Small intestine (tissue), 7 donors: ENCODE data around the gene RPSA. TPM values are rescaled to one million over a fixed set of nuclear protein-coding genes. Genes with fewer than 3 reads are reported as not detected.
"Not testable (repeated sequence)": the region's sequence is repeated elsewhere in the genome, so short reads cannot be mapped to it uniquely, and the experiment has no call there.

Experiments used
- DNase-seq, 2 donors: peaks; one replicate each; pipeline versions ENCODE4 v3.0.0 to v3.0.0-alpha.2; 2013
- FAIRE-seq: peaks from 2 replicates; lab custom pipeline; 2012; peaks lifted over from hg19 to GRCh38; lab: Jason Lieb, UNC
- H3K27ac ChIP-seq, 3 donors: one replicate each; pipeline ENCODE4 v1.5.1; 2013; ENCODE audit warnings: low read length in 2 of 3, mild to moderate bottlenecking in 2 of 3, control low read depth in 1 of 3, inconsistent platforms in 1 of 3, low read depth in 1 of 3, moderate library complexity in 1 of 3
- H3K27me3 ChIP-seq, 3 donors: one replicate each; pipeline ENCODE4 v1.6.1; 2013; ENCODE audit warnings: low read length in 3 of 3, inconsistent platforms in 1 of 3; ENCODE audit not compliant: control insufficient read depth in 3 of 3, insufficient read depth in 3 of 3
- H3K36me3 ChIP-seq, 3 donors: one replicate each; pipeline ENCODE4 v1.6.1; 2013; ENCODE audit warnings: low read length in 3 of 3, inconsistent platforms in 1 of 3, low read depth in 1 of 3, mild to moderate bottlenecking in 1 of 3, moderate library complexity in 1 of 3; ENCODE audit not compliant: control insufficient read depth in 3 of 3, insufficient read depth in 2 of 3
- H3K4me1 ChIP-seq, 3 donors: one replicate each; pipeline ENCODE4 v1.6.1; 2013; ENCODE audit warnings: low read length in 2 of 3, inconsistent platforms in 1 of 3, low read depth in 1 of 3, mild to moderate bottlenecking in 1 of 3, moderate library complexity in 1 of 3; ENCODE audit not compliant: control insufficient read depth in 3 of 3, insufficient read depth in 2 of 3
- H3K4me3 ChIP-seq, 3 donors: one replicate each; pipeline ENCODE4 v1.5.1; 2013; ENCODE audit warnings: low read length in 3 of 3, control low read depth in 1 of 3, inconsistent platforms in 1 of 3, low read depth in 1 of 3, mild to moderate bottlenecking in 1 of 3, moderate library complexity in 1 of 3
- H3K9me3 ChIP-seq, 2 donors: one replicate each; pipeline ENCODE4 v1.6.1; 2013; ENCODE audit warnings: low read depth in 1 of 2, low read length in 1 of 2; ENCODE audit not compliant: control insufficient read depth in 2 of 2, insufficient read depth in 1 of 2
- WGBS, 3 donors: extraction: QIAGEN DNeasy Blood & Tissue Kit; methylation state at CpG; one replicate each; pipeline ENCODE4 v1.1.7; 2013; 5-methylcytosine and 5-hydroxymethylcytosine counted together
- polyA plus RNA-seq, 4 donors: library from polyadenylated mRNA; stranded (reverse) in 3 of 4; unstranded in 1 of 4; fragments of 200-250 nt in 3 of 4; fragments of 120-200 nt in 1 of 4; gene quantifications; one replicate each; pipeline versions ENCODE4 v1.2.1 to v1.2.3, GENCODE V29; 2013
- donor health status: healthy with polysubstance abuse.
- donor health status: control.
- donor health status: control.
- donor health status: Bipolar disorder and iron deficiency.
- donor health status: healthy.

RPSA gene
- polyA plus RNA-seq, 4 donors, result 893 to 2,034 (median 1,393) TPM

GRCh38 chr3:39408493-39409372 lies 2.2 kb downstream of the RPSA start:
- H3K4me3 ChIP-seq, result peak overlapping the region in 1 of 3 donors; percentile 59
- no peaks in the 10 kb centered on the region for H3K9me3 ChIP-seq
- 76 to 81% (median 76%) methylated on average over 21 of the region's 21 CpGs for WGBS, 3 donors
- no peak overlapping the region for H3K27ac ChIP-seq
- no peaks in the 10 kb centered on the region for H3K27me3 ChIP-seq
- peaks cover 0 to 16% (median 4%) of the 10 kb centered on the region in 3 donors for H3K4me1 ChIP-seq
- FAIRE-seq (no peak), DNase-seq (no peak)
- peaks cover 8 to 44% (median 19%) of the 10 kb centered on the region in 3 donors for H3K36me3 ChIP-seq

DNA sequence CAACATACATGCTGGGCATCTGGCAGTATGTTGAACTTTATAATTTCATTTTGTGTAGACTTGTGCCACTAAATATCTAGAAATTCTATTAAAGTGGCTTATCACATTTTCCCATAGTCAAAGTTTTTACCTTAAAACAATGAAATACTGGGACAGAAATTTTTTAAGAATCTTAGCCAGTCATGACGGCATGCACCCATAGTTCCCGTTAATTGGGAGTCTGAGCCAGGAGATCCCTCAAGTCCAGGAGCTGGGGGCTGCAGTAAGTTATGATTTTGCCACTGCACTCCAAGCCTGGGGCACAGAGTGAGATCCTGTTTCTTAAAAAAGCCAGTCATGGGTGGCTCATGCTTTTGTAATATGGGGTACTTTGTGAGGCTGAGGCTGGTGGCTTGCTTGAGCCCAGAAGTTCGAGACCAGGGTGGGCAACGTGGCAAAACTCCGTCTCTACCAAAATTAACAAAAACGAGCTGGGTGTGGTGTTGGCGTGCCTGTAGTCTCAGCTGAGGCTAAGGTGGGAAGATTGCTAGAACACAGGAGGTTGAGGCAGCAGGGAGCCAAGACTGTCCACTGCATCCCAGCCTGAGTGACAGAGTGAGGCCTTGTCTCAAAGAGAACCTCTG lies 3.1 kb downstream of the RPSA start:
- no peak for FAIRE-seq
- H3K27ac ChIP-seq, result no peak overlapping the region
- H3K4me3 ChIP-seq, result no peak overlapping the region
- WGBS, 3 donors, result 64 to 75% (median 69%) methylated on average over 7 of the region's 7 CpGs
- DNase-seq, result no peak
- H3K4me1 ChIP-seq, result peaks cover 0 to 16% (median 4%) of the 10 kb centered on the region in 3 donors
- no peaks in the 10 kb centered on the region for H3K27me3 ChIP-seq
- H3K9me3 ChIP-seq, result no peaks in the 10 kb centered on the region
- peaks cover 11 to 53% (median 19%) of the 10 kb centered on the region in 3 donors for H3K36me3 ChIP-seq

GRCh38 chr3:39410893-39411292 lies 4.4 kb downstream of the RPSA start:
- Histone ChIP-seq H3K36me3 (peaks cover 11 to 53% (median 19%) of the 10 kb centered on the region in 3 donors), H3K9me3 (no peaks in the 10 kb centered on the region), H3K27me3 (no peaks in the 10 kb centered on the region), H3K4me3 (no peak overlapping the region), H3K4me1 (peaks cover 0 to 16% (median 4%) of the 10 kb centered on the region in 3 donors), H3K27ac (no peak overlapping the region)
- 96 to 97% (median 96%) methylated on average over 6 of the region's 7 CpGs for WGBS, 3 donors
- DNase-seq, result no peak
- FAIRE-seq, result no peak

DNA sequence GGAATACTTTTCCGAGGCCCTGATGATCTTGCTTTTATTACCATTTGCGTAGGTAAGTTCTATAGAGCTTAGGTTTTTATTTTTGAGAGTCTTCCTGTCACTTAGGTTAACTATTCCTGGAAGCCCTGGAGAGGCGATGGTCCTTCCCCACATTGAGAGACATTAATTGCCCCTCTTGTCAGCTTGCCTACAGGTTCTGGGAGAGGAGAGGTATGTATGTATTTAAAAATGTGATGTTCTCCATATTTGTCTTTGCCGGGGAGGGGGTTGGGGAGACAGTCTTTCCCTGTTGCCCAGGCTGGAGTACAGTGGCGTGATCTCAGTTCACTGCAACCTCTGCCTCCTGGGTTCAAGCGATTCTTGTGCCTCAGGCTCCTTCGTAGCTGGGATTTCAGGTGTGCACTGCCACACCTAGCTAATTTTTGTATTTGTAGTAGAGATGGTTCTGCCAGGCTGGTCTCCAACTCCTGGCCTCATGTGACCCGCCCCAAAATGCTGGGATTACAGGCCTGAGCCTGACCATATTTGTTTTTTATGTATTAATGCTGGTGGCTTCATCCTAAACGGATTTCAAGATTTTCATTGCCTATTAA lies 6.2 kb downstream of the RPSA start:
- DNase-seq (no peak), FAIRE-seq (no peak)
- Histone ChIP-seq H3K4me3 (no peak overlapping the region), H3K27me3 (no peaks in the 10 kb centered on the region), H3K36me3 (peaks cover 11 to 53% (median 19%) of the 10 kb centered on the region in 3 donors), H3K27ac (no peak overlapping the region), H3K9me3 (no peaks in the 10 kb centered on the region), H3K4me1 (peaks cover 0 to 14% (median 3%) of the 10 kb centered on the region in 3 donors)
- 86 to 90% (median 89%) methylated on average over 9 of the region's 9 CpGs for WGBS, 3 donors

GRCh38 chr3:39413691-39414420 lies 7.3 kb downstream of the RPSA start:
- H3K36me3 ChIP-seq, result peaks cover 8 to 46% (median 19%) of the 10 kb centered on the region in 3 donors
- FAIRE-seq, result no peak
- WGBS, 3 donors, result 71 to 87% (median 76%) methylated on average over 6 of the region's 6 CpGs
- no peak overlapping the region for H3K4me3 ChIP-seq
- no peaks in the 10 kb centered on the region for H3K27me3 ChIP-seq
- no peaks in the 10 kb centered on the region for H3K9me3 ChIP-seq
- DNase-seq, result no peak
- peaks cover 0 to 4% (median 0%) of the 10 kb centered on the region in 3 donors for H3K4me1 ChIP-seq
- no peak overlapping the region for H3K27ac ChIP-seq

DNA sequence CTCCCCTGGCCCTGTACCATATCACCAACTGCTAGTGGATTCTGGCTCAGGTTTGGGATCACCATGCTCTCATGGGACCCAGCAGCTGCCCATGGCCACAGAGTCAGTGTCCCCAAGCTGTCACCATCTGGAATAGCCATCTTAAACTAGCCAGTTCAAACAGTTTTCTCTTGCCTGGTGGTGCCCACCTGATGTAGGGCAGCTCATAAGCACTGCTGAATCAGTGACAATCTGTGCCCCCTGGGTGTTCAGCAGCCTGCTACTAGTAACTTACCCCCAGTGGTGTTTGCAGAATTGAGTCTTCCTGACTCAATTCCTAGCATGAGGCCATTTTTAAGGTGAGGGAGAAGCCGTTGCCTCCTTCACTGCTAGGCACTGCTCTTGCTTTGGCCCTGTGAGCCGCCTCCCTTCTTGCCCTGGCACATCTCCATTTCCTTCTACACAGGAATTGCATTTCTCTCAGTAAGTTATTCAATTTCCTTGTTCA lies 7.9 kb downstream of the RPSA start:
- Histone ChIP-seq H3K9me3 (no peaks in the 10 kb centered on the region), H3K4me1 (peaks cover 0 to 4% (median 0%) of the 10 kb centered on the region in 3 donors), H3K36me3 (peaks cover 8 to 40% (median 19%) of the 10 kb centered on the region in 3 donors), H3K4me3 (no peak overlapping the region), H3K27ac (no peak overlapping the region), H3K27me3 (no peaks in the 10 kb centered on the region)
- DNase-seq, result no peak
- FAIRE-seq, result no peak
- 45 to 55% (median 48%) methylated on average over 2 of the region's 2 CpGs for WGBS, 3 donors

DNA sequence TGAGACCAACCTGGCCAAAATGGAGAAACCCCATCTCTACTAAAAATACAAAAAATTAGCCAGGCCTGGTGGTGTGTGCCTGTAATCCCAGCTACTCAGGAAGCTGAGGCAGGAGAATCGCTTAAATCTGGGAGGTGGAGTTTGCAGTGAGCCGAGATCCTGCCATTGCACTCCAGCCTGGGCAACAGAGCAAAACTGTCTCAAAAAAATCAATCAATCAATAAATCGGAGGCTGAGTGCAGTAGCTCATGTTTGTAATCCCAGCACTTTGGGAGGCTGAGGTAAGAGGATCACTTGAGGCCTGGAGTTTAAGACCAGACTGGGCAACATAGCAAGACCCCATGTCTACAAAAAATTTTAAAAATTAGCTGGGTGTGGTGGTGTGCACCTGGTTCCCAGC lies 8.8 kb downstream of the RPSA start:
- peaks cover 8 to 35% (median 18%) of the 10 kb centered on the region in 3 donors for H3K36me3 ChIP-seq
- not testable (repeated sequence) for FAIRE-seq, H3K27ac ChIP-seq, H3K4me3 ChIP-seq, DNase-seq, H3K4me1 ChIP-seq, H3K9me3 ChIP-seq, H3K27me3 ChIP-seq
- 87 to 95% (median 93%) methylated on average over 3 of the region's 3 CpGs for WGBS, 3 donors
